ENCODE results near the gene SMIM33.
"Not testable (repeated sequence)": the region's sequence is repeated elsewhere in the genome, so short reads cannot be mapped to it uniquely, and the experiment has no call there.

Gene SMIM33

DNA sequence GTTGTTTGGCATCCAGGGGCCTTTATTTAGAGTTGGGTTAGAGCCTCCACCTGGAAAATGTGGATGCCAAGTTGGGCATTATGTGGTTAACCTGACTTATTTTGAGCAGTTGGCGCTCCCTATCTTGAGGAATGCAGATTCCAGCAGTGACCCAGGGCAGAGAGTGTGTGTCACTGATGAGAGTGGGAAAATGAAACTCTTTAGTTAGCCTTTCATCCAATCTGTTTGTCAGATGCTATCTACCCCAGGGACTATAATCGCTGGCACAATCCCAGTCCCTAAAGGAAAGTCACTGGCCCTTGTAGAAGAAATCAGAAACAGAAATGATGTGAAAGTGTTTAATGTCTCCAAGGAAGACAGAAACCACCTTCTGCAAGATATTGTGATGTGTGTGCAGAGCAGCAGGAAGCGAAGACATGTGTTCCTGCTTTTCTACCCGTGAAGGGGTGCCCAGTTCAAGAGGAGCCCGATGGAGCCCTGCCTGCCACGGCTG lies 21.9 kb downstream of the SMIM33 start:
- Histone ChIP-seq H3K4me1 (ENCODE audit: control insufficient read depth, insufficient read depth, low read length) (peaks cover 18% of the 10 kb centered on the region), H3K9ac (ENCODE audit: low read length) (no peak overlapping the region), H3K4me3 (ENCODE audit: low read length) (peak overlapping the region; percentile 68), H3K9me3 (ENCODE audit: control insufficient read depth, low read length) (no peaks in the 10 kb centered on the region), H3K36me3 (ENCODE audit: control insufficient read depth, insufficient read depth, low read length, severe bottlenecking) (no peaks in the 10 kb centered on the region), H3K27me3 (replicated peaks; ENCODE audit: control insufficient read depth, insufficient read depth, low read length) (no peaks in the 10 kb centered on the region)
- peak; percentile 66 for DNase-seq (ENCODE audit: low read depth)

DNA sequence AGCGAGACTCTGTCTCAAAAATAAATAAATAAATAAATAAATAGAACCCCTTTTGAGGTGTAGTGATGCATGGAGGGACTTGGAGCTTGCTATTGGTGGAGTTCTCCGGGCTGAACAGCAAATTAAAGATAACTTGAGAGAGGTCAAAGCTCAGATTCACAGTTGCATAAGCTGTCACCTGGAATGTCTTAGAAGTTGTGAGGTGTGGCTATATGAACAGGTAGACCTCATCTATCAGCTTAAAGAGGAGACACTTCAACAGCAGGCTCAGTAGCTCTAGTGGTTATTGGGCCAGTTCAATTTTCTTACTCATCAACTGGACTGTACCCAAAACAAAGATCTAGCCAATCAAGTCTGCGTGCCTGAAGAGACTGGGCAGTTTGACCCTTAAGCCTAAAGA lies 23.5 kb downstream of the SMIM33 start:
- peaks cover 18% of the 10 kb centered on the region for H3K4me1 ChIP-seq (ENCODE audit: control insufficient read depth, insufficient read depth, low read length)
- H3K4me3 ChIP-seq (ENCODE audit: low read length): no peak overlapping the region
- no peak for DNase-seq (ENCODE audit: low read depth)
- H3K9ac ChIP-seq (ENCODE audit: low read length): no peak overlapping the region
- H3K27me3 ChIP-seq (replicated peaks; ENCODE audit: control insufficient read depth, insufficient read depth, low read length): no peaks in the 10 kb centered on the region
- H3K36me3 ChIP-seq (ENCODE audit: control insufficient read depth, insufficient read depth, low read length, severe bottlenecking): no peaks in the 10 kb centered on the region
- H3K9me3 ChIP-seq (ENCODE audit: control insufficient read depth, low read length): no peaks in the 10 kb centered on the region

- H3K9me3 ChIP-seq (ENCODE audit: control insufficient read depth, low read length): no peaks in the 10 kb centered on the region
These were observed 24.0 kb downstream of the SMIM33 start for GRCh38 chr5:139494832-139495231.

DNA sequence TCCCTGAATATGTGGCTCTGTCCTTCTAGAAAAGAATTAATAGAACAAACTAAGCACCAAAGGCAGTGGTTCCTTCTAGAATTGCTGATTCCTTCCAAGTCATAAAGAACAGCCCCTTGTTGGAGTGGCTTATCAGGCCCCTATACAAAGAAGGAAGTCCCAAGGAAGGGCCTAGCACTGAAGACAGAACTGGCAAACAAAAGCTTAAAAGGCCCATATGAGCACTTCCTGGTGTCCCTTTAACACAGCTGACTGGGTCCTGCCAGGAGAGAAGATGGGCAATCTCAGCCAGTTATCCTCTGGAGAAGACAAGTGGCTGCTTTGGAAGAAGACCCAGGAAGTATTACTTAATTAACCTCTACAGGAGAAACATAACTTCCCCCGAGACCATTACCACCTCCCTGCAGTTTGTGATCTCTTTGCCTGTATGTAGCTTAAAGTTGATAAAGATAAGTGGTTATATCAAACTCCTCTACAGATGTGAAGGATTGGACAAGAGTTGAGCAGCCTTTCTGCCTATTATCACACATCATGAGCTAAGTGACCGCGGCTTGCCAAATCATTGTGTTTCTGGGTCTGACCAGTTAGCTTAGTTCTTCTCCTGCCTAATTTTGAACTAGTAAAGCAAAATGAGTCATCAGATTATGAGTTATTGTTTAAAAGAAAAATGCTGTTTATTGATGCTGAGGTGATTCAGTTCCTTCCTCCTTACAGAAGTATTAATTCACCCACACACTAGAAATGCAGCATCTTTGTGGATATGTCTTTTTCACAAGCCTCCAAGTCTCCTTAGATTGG lies 25.0 kb downstream of the SMIM33 start:
- no peak overlapping the region for H3K9ac ChIP-seq (ENCODE audit: low read length)

More at GRCh38 chr5:139494832-139495231, 24.0 kb downstream of the SMIM33 start:
- Histone ChIP-seq H3K9ac (ENCODE audit: low read length) (no peak overlapping the region), H3K4me3 (ENCODE audit: low read length) (no peak overlapping the region), H3K36me3 (ENCODE audit: control insufficient read depth, insufficient read depth, low read length, severe bottlenecking) (no peaks in the 10 kb centered on the region), H3K4me1 (ENCODE audit: control insufficient read depth, insufficient read depth, low read length) (peaks cover 18% of the 10 kb centered on the region), H3K27me3 (replicated peaks; ENCODE audit: control insufficient read depth, insufficient read depth, low read length) (no peaks in the 10 kb centered on the region)
- DNase-seq (ENCODE audit: low read depth): peak; percentile 42

GRCh38 chr5:139501381-139501780 lies 30.6 kb downstream of the SMIM33 start:
- DNase-seq (ENCODE audit: low read depth): no peak
- no peaks in the 10 kb centered on the region for H3K9me3 ChIP-seq (ENCODE audit: control insufficient read depth, low read length)

More for the DNA sequence above, 25.0 kb downstream of the SMIM33 start:
- no peaks in the 10 kb centered on the region for H3K27me3 ChIP-seq (replicated peaks; ENCODE audit: control insufficient read depth, insufficient read depth, low read length)
- H3K9me3 ChIP-seq (ENCODE audit: control insufficient read depth, low read length): no peaks in the 10 kb centered on the region
- DNase-seq (ENCODE audit: low read depth): peak; percentile 24
- H3K4me3 ChIP-seq (ENCODE audit: low read length): no peak overlapping the region
- peaks cover 18% of the 10 kb centered on the region for H3K4me1 ChIP-seq (ENCODE audit: control insufficient read depth, insufficient read depth, low read length)
- no peaks in the 10 kb centered on the region for H3K36me3 ChIP-seq (ENCODE audit: control insufficient read depth, insufficient read depth, low read length, severe bottlenecking)

DNA sequence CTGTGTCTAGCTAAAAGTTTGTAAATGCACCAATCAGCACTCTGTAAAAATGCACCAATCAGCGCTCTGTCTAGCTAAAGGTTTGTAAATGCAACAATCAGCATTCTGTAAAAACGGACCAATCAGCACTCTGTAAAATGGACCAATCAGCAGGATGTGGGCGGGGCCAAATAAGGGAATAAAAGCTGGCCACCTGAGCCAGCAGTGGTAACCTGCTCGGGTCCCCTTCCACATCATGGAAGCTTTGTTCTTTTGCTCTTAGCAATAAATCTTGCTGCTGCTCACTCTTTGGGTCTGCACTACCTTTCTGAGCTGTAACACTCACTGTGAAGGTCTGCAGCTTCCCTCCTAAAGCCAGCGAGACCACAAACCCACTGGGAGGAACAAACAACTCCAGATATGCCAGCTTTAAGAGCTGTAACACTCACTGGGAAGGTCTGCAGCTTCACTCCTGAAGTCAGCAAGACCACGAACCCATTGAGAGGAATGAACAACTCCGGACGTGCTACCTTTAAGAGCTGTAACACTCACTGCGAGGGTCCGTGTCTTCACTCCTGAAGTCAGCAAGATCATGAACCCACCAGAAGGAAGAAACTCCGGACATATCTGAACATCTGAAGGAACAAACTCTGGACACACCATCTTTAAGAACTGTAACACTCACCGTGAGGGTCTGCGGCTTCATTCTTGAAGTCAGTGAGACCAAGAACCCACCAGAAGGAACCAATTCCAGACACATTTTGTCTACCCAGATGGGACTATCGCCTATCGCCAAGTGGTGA lies 32.4 kb downstream of the SMIM33 start:
- not testable (repeated sequence) for H3K27me3 ChIP-seq (replicated peaks; ENCODE audit: control insufficient read depth, insufficient read depth, low read length); H3K36me3 ChIP-seq (ENCODE audit: control insufficient read depth, insufficient read depth, low read length, severe bottlenecking); DNase-seq (ENCODE audit: low read depth); H3K9me3 ChIP-seq (ENCODE audit: control insufficient read depth, low read length); H3K9ac ChIP-seq (ENCODE audit: low read length); H3K4me3 ChIP-seq (ENCODE audit: low read length); H3K4me1 ChIP-seq (ENCODE audit: control insufficient read depth, insufficient read depth, low read length)

More at GRCh38 chr5:139501381-139501780, 30.6 kb downstream of the SMIM33 start:
- no peaks in the 10 kb centered on the region for H3K36me3 ChIP-seq (ENCODE audit: control insufficient read depth, insufficient read depth, low read length, severe bottlenecking)
- H3K4me1 ChIP-seq (ENCODE audit: control insufficient read depth, insufficient read depth, low read length): no peaks in the 10 kb centered on the region
- H3K9ac ChIP-seq (ENCODE audit: low read length): no peak overlapping the region
- H3K27me3 ChIP-seq (replicated peaks; ENCODE audit: control insufficient read depth, insufficient read depth, low read length): no peaks in the 10 kb centered on the region
- no peak overlapping the region for H3K4me3 ChIP-seq (ENCODE audit: low read length)

DNA sequence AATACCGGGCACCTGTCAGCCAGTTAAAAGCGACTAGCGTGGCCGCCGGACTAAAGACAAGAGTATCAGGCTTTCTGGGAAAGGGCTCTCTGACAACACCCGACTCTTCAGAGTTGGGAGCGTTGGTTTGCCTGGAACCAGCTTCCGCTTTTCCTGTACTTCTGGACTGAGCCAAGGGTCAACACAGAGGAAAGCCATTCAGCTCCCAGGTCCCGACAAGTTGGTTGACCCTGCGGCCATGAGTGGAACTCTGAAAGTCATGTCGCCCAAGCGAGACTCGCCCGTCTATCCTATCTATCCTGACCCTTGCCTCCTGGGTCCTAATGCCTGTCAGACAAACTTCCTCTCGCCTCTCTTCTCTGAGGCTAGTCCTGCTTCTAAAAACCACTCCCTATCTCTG lies 33.1 kb downstream of the SMIM33 start:
- H3K36me3 ChIP-seq (ENCODE audit: control insufficient read depth, insufficient read depth, low read length, severe bottlenecking); H3K27me3 ChIP-seq (replicated peaks; ENCODE audit: control insufficient read depth, insufficient read depth, low read length); DNase-seq (ENCODE audit: low read depth); H3K4me3 ChIP-seq (ENCODE audit: low read length); H3K9me3 ChIP-seq (ENCODE audit: control insufficient read depth, low read length); H3K9ac ChIP-seq (ENCODE audit: low read length); H3K4me1 ChIP-seq (ENCODE audit: control insufficient read depth, insufficient read depth, low read length): not testable (repeated sequence)

- DNase-seq (ENCODE audit: low read depth); H3K27me3 ChIP-seq (replicated peaks; ENCODE audit: control insufficient read depth, insufficient read depth, low read length); H3K36me3 ChIP-seq (ENCODE audit: control insufficient read depth, insufficient read depth, low read length, severe bottlenecking); H3K9ac ChIP-seq (ENCODE audit: low read length); H3K9me3 ChIP-seq (ENCODE audit: control insufficient read depth, low read length); H3K4me3 ChIP-seq (ENCODE audit: low read length); H3K4me1 ChIP-seq (ENCODE audit: control insufficient read depth, insufficient read depth, low read length): not testable (repeated sequence)
These were observed 33.9 kb downstream of the SMIM33 start for GRCh38 chr5:139504722-139505121.

GRCh38 chr5:139512786-139513390 lies 42.1 kb downstream of the SMIM33 start:
- Histone ChIP-seq H3K4me1 (ENCODE audit: control insufficient read depth, insufficient read depth, low read length) (peaks cover 4% of the 10 kb centered on the region), H3K4me3 (ENCODE audit: low read length) (no peak overlapping the region), H3K36me3 (ENCODE audit: control insufficient read depth, insufficient read depth, low read length, severe bottlenecking) (no peaks in the 10 kb centered on the region), H3K9me3 (ENCODE audit: control insufficient read depth, low read length) (no peaks in the 10 kb centered on the region), H3K9ac (ENCODE audit: low read length) (no peak overlapping the region), H3K27me3 (replicated peaks; ENCODE audit: control insufficient read depth, insufficient read depth, low read length) (no peaks in the 10 kb centered on the region)
- no peak for DNase-seq (ENCODE audit: low read depth)

GRCh38 chr5:139513434-139513833 lies 42.6 kb downstream of the SMIM33 start:
- DNase-seq (ENCODE audit: low read depth): peak; percentile 85
- H3K4me3 ChIP-seq (ENCODE audit: low read length): not testable (repeated sequence)

DNA sequence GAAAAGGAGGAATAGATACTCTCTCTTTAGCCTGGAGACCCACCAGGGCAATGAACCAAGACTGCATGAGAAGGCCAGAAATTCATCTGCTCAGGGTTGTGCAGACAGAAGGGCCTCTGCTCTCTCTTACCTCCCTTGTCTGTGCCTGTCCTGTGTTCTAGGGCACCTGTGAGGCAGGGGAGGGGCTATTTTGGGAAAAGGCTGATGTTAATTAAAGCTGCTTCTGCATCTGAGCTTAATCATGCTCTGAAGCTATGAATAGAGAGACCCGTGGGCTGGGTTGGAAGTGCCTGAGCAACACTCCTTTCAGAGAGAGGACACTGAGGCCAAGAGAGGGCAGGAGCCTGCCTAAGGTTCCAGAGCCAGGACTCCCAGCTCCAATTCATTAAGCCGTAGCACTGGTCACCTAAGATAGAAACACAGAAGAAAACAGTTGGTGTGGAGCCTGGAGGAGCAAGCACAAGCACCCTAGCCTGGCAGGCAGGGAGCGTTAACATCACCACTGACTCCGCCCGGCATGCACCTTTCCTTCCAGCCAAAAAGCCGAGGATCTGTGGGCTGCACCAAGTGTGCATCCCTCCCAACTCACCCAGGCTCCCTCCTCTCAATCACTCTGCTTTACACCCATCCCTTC lies 43.2 kb downstream of the SMIM33 start:
- no peak for DNase-seq (ENCODE audit: low read depth)
- Histone ChIP-seq H3K4me3 (ENCODE audit: low read length) (no peak overlapping the region), H3K4me1 (ENCODE audit: control insufficient read depth, insufficient read depth, low read length) (peaks cover 9% of the 10 kb centered on the region), H3K9me3 (ENCODE audit: control insufficient read depth, low read length) (no peaks in the 10 kb centered on the region), H3K27me3 (replicated peaks; ENCODE audit: control insufficient read depth, insufficient read depth, low read length) (no peaks in the 10 kb centered on the region), H3K9ac (ENCODE audit: low read length) (no peak overlapping the region), H3K36me3 (ENCODE audit: control insufficient read depth, insufficient read depth, low read length, severe bottlenecking) (no peaks in the 10 kb centered on the region)

More at GRCh38 chr5:139513434-139513833, 42.6 kb downstream of the SMIM33 start:
- H3K4me1 ChIP-seq (ENCODE audit: control insufficient read depth, insufficient read depth, low read length); H3K9me3 ChIP-seq (ENCODE audit: control insufficient read depth, low read length); H3K27me3 ChIP-seq (replicated peaks; ENCODE audit: control insufficient read depth, insufficient read depth, low read length); H3K9ac ChIP-seq (ENCODE audit: low read length); H3K36me3 ChIP-seq (ENCODE audit: control insufficient read depth, insufficient read depth, low read length, severe bottlenecking): not testable (repeated sequence)
